MM.1S (cell line): Measurements from ENCODE around the gene DCLK1.

Experiments used
- CTCF ChIP-seq: fragments of 300-600 bp; sonication (generic); IDR thresholded peaks from 2 replicates; pipeline ENCODE4 v1.5.1; 2016; ENCODE audit warnings: antibody characterized with exemption, low read length, mixed read lengths
- EZH2 ChIP-seq: fragments of 300-600 bp; sonication (generic); optimal IDR thresholded peaks from 2 replicates; pipeline ENCODE3; 2017; ENCODE audit warnings: low read depth, mild to moderate bottlenecking, antibody characterized with exemption, low read length, mixed read lengths
- EZH2phosphoT487 ChIP-seq: fragments of 300-600 bp; sonication (generic); IDR thresholded peaks from 2 replicates; pipeline ENCODE4 v1.6.1; 2018; ENCODE audit warnings: antibody characterized with exemption, low read length

GRCh38 chr13:35920816-35921215, 210.4 kb downstream of the DCLK1 start:
- no peak for TF ChIP-seq EZH2phosphoT487
- no peak for TF ChIP-seq EZH2
- TF ChIP-seq CTCF: no peak
